HL-60 (cell line): ENCODE results near the gene TMEM184A.

Experiments
- DNase-seq, 2 experiments: peaks; one replicate each; pipeline ENCODE4 v3.0.0-alpha.2; 2010 to 2020; ENCODE audit warnings: low read depth in 1 of 2, low spot score in 1 of 2
- H3K27ac ChIP-seq: fragments of 250-450 bp; sonication (Bioruptor Pico); replicated peaks from 2 replicates; pipeline ENCODE4 v1.5.1; 2020; ENCODE audit warnings: mild to moderate bottlenecking, moderate library complexity
- H3K27me3 ChIP-seq: fragments of 250-450 bp; sonication (Bioruptor Pico); 2 replicates; pipeline ENCODE4 v1.5.1; 2021; ENCODE audit warnings: mild to moderate bottlenecking, moderate library complexity; ENCODE audit not compliant: insufficient read depth, poor library complexity, severe bottlenecking
- H3K4me3 ChIP-seq: replicated peaks from 2 replicates; pipeline ENCODE4 v1.5.1; 2011; ENCODE audit warnings: mild to moderate bottlenecking, control low read depth, low read length; ENCODE audit not compliant: insufficient read depth
- CTCF ChIP-seq: IDR thresholded peaks from one replicate; pipeline ENCODE4 v1.5.1; 2011; ENCODE audit warnings: low read length, control low read depth, inconsistent platforms; ENCODE audit not compliant: insufficient read depth
- GABPA ChIP-seq: IDR thresholded peaks from 2 replicates; pipeline ENCODE4 v1.6.1; 2012; ENCODE audit warnings: low read depth
- POLR2AphosphoS5 ChIP-seq: IDR thresholded peaks from 2 replicates; pipeline ENCODE4 v1.6.1; 2012; ENCODE audit warnings: low read depth
- REST ChIP-seq: IDR thresholded peaks from 2 replicates; pipeline ENCODE4 v1.6.1; 2012; ENCODE audit warnings: low read depth; ENCODE audit not compliant: insufficient replicate concordance
- SPI1 ChIP-seq: IDR thresholded peaks from 2 replicates; pipeline ENCODE4 v1.6.1; 2012; ENCODE audit warnings: low read depth, mild to moderate bottlenecking, borderline replicate concordance

The TMEM184A gene

DNA sequence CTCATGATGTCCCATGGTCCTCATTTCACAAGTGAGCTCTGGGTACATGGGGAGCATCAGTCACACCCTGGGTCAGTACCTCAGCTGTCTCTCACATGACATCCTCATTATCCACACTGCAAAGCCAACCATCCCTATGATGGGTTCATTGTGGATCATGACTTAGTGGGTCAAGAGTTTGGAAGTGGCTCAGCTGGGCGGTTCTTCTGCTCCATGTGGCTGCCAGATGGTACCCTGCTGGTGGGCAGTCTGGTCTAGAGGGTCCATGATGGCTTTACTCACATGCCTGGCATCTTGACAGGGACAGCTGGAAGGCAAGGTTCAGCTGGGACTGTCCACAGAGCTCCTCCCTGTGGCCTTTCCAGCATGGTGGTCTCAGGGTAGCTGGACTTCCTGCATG is 33.0 kb upstream of the TMEM184A start:
- TF ChIP-seq SPI1 (no peak), POLR2AphosphoS5 (no peak), REST (no peak), GABPA (no peak), CTCF (no peak)
- Histone ChIP-seq H3K27ac (no peak overlapping the region), H3K27me3 (peaks cover 29% of the 10 kb centered on the region), H3K4me3 (no peak overlapping the region)
- no peak for DNase-seq

- Histone ChIP-seq H3K4me3 (no peak overlapping the region), H3K27me3 (peaks cover 25% of the 10 kb centered on the region), H3K27ac (no peak overlapping the region)
- no peak for TF ChIP-seq CTCF
- TF ChIP-seq GABPA, result no peak
- no peak for TF ChIP-seq SPI1
- TF ChIP-seq REST, result no peak
- no peak for DNase-seq
These were observed 31.7 kb upstream of the TMEM184A start for GRCh38 chr7:1587738-1588137.

DNA sequence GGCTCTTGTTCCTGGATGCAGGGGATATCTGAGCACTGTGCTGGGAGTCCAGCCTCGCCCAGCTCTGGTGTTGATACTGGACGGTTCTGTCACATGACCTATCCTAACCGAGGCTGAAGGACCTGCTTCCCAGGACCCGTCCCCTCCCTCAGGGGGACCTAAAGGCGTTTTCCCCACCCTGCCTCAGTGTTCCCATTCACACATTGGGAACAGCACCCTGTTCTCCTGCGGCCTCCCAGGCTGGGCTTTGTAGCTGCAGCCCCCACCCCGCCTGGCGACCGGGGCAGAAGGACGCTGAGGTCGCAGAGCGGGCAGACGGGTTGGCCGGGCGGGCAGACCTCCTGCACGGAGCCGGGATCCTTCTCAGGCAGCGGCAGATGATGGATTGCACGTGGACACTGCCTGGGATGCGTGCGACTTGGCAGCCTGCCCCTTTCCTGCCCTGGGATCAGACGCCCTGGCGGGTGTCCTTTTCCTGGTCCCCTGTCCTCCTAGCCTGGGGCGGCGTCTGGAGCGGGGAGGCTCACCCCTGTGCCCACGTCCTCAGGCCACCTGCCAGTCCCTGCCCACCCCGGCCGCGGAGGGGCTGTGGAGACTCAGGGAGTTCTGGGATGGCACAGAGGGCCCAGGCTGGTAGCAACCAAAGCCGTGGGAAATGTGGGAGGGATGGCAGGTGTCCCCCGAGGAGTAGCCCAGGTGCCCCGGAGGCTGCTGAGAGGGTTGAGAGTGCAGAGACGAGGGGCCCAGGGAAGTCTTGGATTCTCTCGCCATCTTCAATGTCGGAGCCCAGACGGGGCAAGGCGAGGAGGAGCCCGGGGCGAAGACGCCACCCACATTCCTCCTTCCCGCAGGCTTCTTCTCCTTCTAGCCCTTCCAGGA is 31.1 kb upstream of the TMEM184A start:
- no peak overlapping the region for H3K27ac ChIP-seq
- H3K27me3 ChIP-seq, result peaks cover 18% of the 10 kb centered on the region
- TF ChIP-seq POLR2AphosphoS5, result no peak
- no peak for TF ChIP-seq REST
- no peak for TF ChIP-seq GABPA
- TF ChIP-seq CTCF, result no peak
- no peak for TF ChIP-seq SPI1
- no peak for DNase-seq
- no peak overlapping the region for H3K4me3 ChIP-seq
